Measurements from ENCODE around the gene IL17RC. TPM values are rescaled to one million over a fixed set of nuclear protein-coding genes. Genes with fewer than 3 reads are reported as not detected.

The IL17RC gene
- total RNA-seq, 1 experiment from 2014 or later, result 23.6 TPM

DNA sequence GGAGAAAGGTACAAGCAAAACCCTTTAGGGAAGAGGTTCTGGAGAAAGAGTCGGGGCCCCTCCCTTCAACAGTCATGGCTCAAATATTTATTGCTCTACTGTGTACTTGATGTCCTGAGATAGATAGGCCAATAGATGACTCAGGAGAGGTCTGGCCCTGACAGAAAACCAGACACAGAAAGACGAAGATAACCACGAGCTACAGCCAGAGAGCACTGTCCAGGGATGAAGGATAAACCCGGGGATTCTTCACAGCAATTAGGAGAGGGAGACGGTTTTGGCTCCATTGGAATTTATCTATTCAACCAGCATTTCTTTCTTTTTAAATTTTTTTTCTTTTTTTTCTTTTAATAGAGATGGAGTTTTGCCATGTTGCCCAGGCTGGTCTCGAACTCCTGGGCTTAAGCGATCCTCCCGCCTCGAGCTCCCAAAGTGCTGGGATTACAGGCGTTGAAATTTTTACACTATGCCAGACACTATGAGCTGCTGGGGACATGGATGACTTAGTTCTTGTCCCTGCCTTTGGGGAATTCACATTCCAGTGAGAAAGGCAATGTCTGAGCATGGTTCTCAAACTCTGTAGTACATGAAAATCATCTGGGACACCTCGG, 32.2 kb upstream of the IL17RC start:
- no TSS peak for BruUV-seq (replicated peaks)
- POLR2A ChIA-PET, result interaction anchor here (0.6 kb wide), 1 partner anchor 155 kb away, joined by 11 read pairs; no protein-coding TSS in a partner anchor

DNA sequence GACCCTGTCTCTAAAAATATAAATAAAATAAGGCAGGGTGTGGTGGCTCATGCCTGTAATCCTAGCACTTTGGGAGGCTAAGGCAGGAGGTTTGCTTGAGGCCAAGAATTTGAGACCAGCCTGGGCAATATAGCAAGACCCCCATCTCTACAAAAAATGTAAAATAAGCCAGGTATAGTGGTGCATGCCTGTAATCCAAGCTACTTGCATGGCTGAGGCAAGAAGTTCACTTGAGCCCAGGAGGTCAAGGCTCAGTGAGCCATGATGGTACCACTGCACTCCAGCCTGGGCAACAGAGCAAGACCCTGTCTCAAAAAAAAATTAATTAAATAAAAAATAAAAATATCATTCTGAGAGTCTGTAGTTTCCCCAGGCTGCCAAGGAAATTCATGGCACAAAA, 30.6 kb upstream of the IL17RC start:
- CTCF ChIA-PET, result no interaction called here

More for the DNA sequence above, 32.2 kb upstream of the IL17RC start:
- ATAC-seq (peak; percentile 94), DNase-seq (ENCODE audit: low read depth, low spot score) (peak; percentile 41)
- TF ChIP-seq TCF7L2 (IDR thresholded peaks at IDR 0.05; ENCODE audit: low read depth, low read length), result no peak
- no peak for TF ChIP-seq REST (IDR thresholded peaks at IDR 0.05; ENCODE audit: insufficient read depth in 1 of 2, low read depth in 2 of 2, low read length in 1 of 2)
- TF ChIP-seq, protein P1, sequence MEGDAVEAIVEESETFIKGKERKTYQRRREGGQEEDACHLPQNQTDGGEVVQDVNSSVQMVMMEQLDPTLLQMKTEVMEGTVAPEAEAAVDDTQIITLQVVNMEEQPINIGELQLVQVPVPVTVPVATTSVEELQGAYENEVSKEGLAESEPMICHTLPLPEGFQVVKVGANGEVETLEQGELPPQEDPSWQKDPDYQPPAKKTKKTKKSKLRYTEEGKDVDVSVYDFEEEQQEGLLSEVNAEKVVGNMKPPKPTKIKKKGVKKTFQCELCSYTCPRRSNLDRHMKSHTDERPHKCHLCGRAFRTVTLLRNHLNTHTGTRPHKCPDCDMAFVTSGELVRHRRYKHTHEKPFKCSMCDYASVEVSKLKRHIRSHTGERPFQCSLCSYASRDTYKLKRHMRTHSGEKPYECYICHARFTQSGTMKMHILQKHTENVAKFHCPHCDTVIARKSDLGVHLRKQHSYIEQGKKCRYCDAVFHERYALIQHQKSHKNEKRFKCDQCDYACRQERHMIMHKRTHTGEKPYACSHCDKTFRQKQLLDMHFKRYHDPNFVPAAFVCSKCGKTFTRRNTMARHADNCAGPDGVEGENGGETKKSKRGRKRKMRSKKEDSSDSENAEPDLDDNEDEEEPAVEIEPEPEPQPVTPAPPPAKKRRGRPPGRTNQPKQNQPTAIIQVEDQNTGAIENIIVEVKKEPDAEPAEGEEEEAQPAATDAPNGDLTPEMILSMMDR (IDR thresholded peaks at IDR 0.05), result no peak
- no peak for TF ChIP-seq POLR2AphosphoS5 (IDR thresholded peaks at IDR 0.05; ENCODE audit: low read depth, low read length)
- no peak for TF ChIP-seq SIN3A (IDR thresholded peaks at IDR 0.05; ENCODE audit: borderline replicate concordance, insufficient read depth, low read depth, low read length)
- CTCF ChIA-PET, result interaction anchor here (0.5 kb wide), 1 partner anchor 19 kb away, joined by 3 read pairs; no protein-coding TSS in a partner anchor
- no peak overlapping the region for H3K27ac ChIP-seq (ENCODE audit: low read length)
- H3K4me1 ChIP-seq (ENCODE audit: control insufficient read depth, insufficient read depth, low read length), result peaks cover 12% of the 10 kb centered on the region
- no peaks in the 10 kb centered on the region for H3K9me3 ChIP-seq (ENCODE audit: control insufficient read depth, insufficient read depth, low read depth, low read length)
- H3K27me3 ChIP-seq (ENCODE audit: control insufficient read depth, insufficient read depth, low read length), result no peaks in the 10 kb centered on the region
- H3K36me3 ChIP-seq (ENCODE audit: control insufficient read depth, insufficient read depth, low read length), result no peaks in the 10 kb centered on the region
- in situ Hi-C loops (cut with HindIII; ENCODE audit: low pct_unique_long_range_greater_than_20kb, low sequenced_read_pairs), result no loop called here
- no peak overlapping the region for H3K4me3 ChIP-seq (ENCODE audit: low read depth in 2 of 2, low read length in 2 of 2)
- intact Hi-C loops (cut with micrococcal nuclease; ENCODE audit: unreplicated experiment), result no loop called here

More for the DNA sequence above, 30.6 kb upstream of the IL17RC start:
- peaks cover 4% of the 10 kb centered on the region; the same call in 1 of the 2 replicates for H3K36me3 ChIP-seq (ENCODE audit: control insufficient read depth, insufficient read depth, low read length)
- BruUV-seq (replicated peaks), result no TSS peak
- H3K4me3 ChIP-seq (ENCODE audit: low read depth in 2 of 2, low read length in 2 of 2), result no peak overlapping the region
- POLR2A ChIA-PET, result interaction anchor here (0.6 kb wide), 1 partner anchor 56 kb away, joined by 3 read pairs; no protein-coding TSS in a partner anchor
- intact Hi-C loops (cut with micrococcal nuclease; ENCODE audit: unreplicated experiment) (no loop called here), in situ Hi-C loops (cut with HindIII; ENCODE audit: low pct_unique_long_range_greater_than_20kb, low sequenced_read_pairs) (no loop called here)
- TF ChIP-seq, protein P1 (IDR thresholded peaks at IDR 0.05), result no peak
- ATAC-seq (no peak), DNase-seq (ENCODE audit: low read depth, low spot score) (no peak)
- peaks cover 12% of the 10 kb centered on the region for H3K4me1 ChIP-seq (ENCODE audit: control insufficient read depth, insufficient read depth, low read length)
- no peaks in the 10 kb centered on the region for H3K9me3 ChIP-seq (ENCODE audit: control insufficient read depth, insufficient read depth, low read depth, low read length)
- no peaks in the 10 kb centered on the region for H3K27me3 ChIP-seq (ENCODE audit: control insufficient read depth, insufficient read depth, low read length)
- H3K27ac ChIP-seq (ENCODE audit: low read length), result no peak overlapping the region

Measured in Panc1 (cell line).